ENCODE measurements around the gene NID1. TPM values are rescaled to one million over a fixed set of nuclear protein-coding genes. Genes with fewer than 3 reads are reported as not detected.
A peak's percentile ranks its signal among the peaks of the same experiment; 100 is the strongest.

NID1 gene
- total RNA-seq, 1 experiment from 2014 or later, result 0.32 TPM

GRCh38 chr1:236103059-236103458 lies 38.2 kb upstream of the NID1 start:
- ChIA-PET RAD21 (ENCODE audit: low non-redundant PET in 1 of 2, low total read pairs in 2 of 2, uncharacterized antibody in 2 of 2, unreplicated experiment in 2 of 2) (no interaction called here), CTCF (no interaction called here), POLR2A (no interaction called here)
- TF ChIP-seq YY1 (IDR thresholded peaks at IDR 0.05; ENCODE audit: extremely low read depth, insufficient replicate concordance, low read depth, low read length) (no peak), ZFX (IDR thresholded peaks at IDR 0.05) (no peak), ATF3 (IDR thresholded peaks at IDR 0.05) (no peak), FOSL1 (IDR thresholded peaks at IDR 0.05; ENCODE audit: low read depth) (no peak), CTCF (IDR thresholded peaks at IDR 0.05 in 2 of 3, conservative IDR thresholded peaks at IDR 0.05 in 1 of 3; ENCODE audit: borderline replicate concordance in 1 of 3, insufficient read depth in 1 of 3, low read depth in 2 of 3, low read length in 2 of 3) (no peak), RAD21 (IDR thresholded peaks at IDR 0.05; ENCODE audit: low read depth) (no peak), SIN3A (IDR thresholded peaks at IDR 0.05; ENCODE audit: low read depth) (no peak), EZH2 (IDR thresholded peaks at IDR 0.05) (no peak), ZBTB33 (IDR thresholded peaks at IDR 0.05; ENCODE audit: extremely low read depth, insufficient replicate concordance, low read length) (no peak), CEBPB (IDR thresholded peaks at IDR 0.05; ENCODE audit: low read depth) (no peak), SRF (IDR thresholded peaks at IDR 0.05; ENCODE audit: low read depth) (no peak), TCF7L2 (IDR thresholded peaks at IDR 0.05; ENCODE audit: borderline replicate concordance, extremely low read depth, insufficient read depth, insufficient read length) (no peak), CBX3 (IDR thresholded peaks at IDR 0.05; ENCODE audit: low read depth) (no peak), POLR2AphosphoS5 (IDR thresholded peaks at IDR 0.05; ENCODE audit: low read depth, low read length) (no peak), EZH2phosphoT487 (IDR thresholded peaks at IDR 0.05; ENCODE audit: borderline replicate concordance) (no peak), ELF1 (IDR thresholded peaks at IDR 0.05; ENCODE audit: borderline replicate concordance, low read depth) (no peak)
- TF ChIP-seq, protein P1, sequence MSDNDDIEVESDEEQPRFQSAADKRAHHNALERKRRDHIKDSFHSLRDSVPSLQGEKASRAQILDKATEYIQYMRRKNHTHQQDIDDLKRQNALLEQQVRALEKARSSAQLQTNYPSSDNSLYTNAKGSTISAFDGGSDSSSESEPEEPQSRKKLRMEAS (IDR thresholded peaks at IDR 0.05), result no peak
- no peaks in the 10 kb centered on the region for H3K9me2 ChIP-seq (ENCODE audit: insufficient read depth)
- ATAC-seq (no peak), DNase-seq (ENCODE audit: low read depth, low spot score) (no peak)
- peak overlapping the region; percentile 36 for H2AFZ ChIP-seq (ENCODE audit: low read depth, low read length, poor library complexity, severe bottlenecking)
- no peaks in the 10 kb centered on the region for H3K9me3 ChIP-seq (ENCODE audit: control insufficient read depth in 1 of 2, insufficient read depth in 1 of 2, low read depth in 1 of 2, low read length in 2 of 2)
- intact Hi-C loops (cut with micrococcal nuclease), result loop anchor here (1.0 to 10.0 kb wide), 6 partner anchors 428 to 1459 kb away; partner anchors contain the start of gene HEATR1
- BruUV-seq (replicated peaks), result no TSS peak
- H3K27ac ChIP-seq (ENCODE audit: low read depth, low read length), result no peak overlapping the region
- H3K4me1 ChIP-seq (ENCODE audit: control insufficient read depth in 1 of 2, insufficient read depth in 2 of 2, low read length in 2 of 2), result peaks cover 3 to 21% of the 10 kb centered on the region in 2 experiments; a peak in 3 of 4 replicates
- H3K27me3 ChIP-seq (ENCODE audit: insufficient read depth, low read length), result no peaks in the 10 kb centered on the region
- no peaks in the 10 kb centered on the region for H4K20me1 ChIP-seq (ENCODE audit: insufficient read depth)
- no peak overlapping the region for H3K4me3 ChIP-seq (replicated peaks in 1 of 2; ENCODE audit: low read depth in 1 of 2, low read length in 2 of 2)
- no peak overlapping the region for H3K9ac ChIP-seq (ENCODE audit: low read length)
- H3K4me2 ChIP-seq (ENCODE audit: low read length), result no peak overlapping the region
- no peaks in the 10 kb centered on the region for H3K79me2 ChIP-seq (ENCODE audit: insufficient read depth, low read length)
- H3K36me3 ChIP-seq (ENCODE audit: control insufficient read depth in 1 of 2, insufficient read depth in 2 of 2, low read length in 2 of 2), result no peaks in the 10 kb centered on the region

Data from HCT116 (cell line).